Neural progenitor cell (in vitro differentiated cells): ENCODE measurements around the gene CLSTN2. TPM values are rescaled to one million over a fixed set of nuclear protein-coding genes. Genes with fewer than 3 reads are reported as not detected.

Source experiments
- DNase-seq: peaks from one replicate; pipeline ENCODE4 v3.0.0-alpha.2; 2016; ENCODE audit warnings: low spot score
- H2AFZ ChIP-seq: fragments of 200-600 bp; sonication (generic); replicated peaks from 2 replicates; pipeline ENCODE4 v1.6.1; 2016; ENCODE audit warnings: antibody characterized with exemption
- H3F3A ChIP-seq: fragments of 200-600 bp; sonication (generic); 2 replicates; pipeline ENCODE4 v1.6.1; 2016; ENCODE audit warnings: antibody characterized with exemption, low read depth
- H3K27ac ChIP-seq: fragments of 200-600 bp; sonication (generic); 2 replicates; pipeline ENCODE4 v1.5.1; 2016; ENCODE audit warnings: mild to moderate bottlenecking
- H3K27me3 ChIP-seq: fragments of 200-600 bp; sonication (generic); 2 replicates; pipeline ENCODE4 v1.6.1; 2016; ENCODE audit warnings: mild to moderate bottlenecking, moderate library complexity
- H3K36me3 ChIP-seq: fragments of 200-600 bp; sonication (generic); 2 replicates; pipeline ENCODE4 v1.5.1; 2016
- H3K4me1 ChIP-seq: fragments of 200-600 bp; sonication (generic); 2 replicates; pipeline ENCODE4 v1.6.1; 2016; ENCODE audit warnings: mixed run types
- H3K4me2 ChIP-seq: fragments of 200-600 bp; sonication (generic); 2 replicates; pipeline ENCODE4 v1.6.1; 2016
- H3K4me3 ChIP-seq: fragments of 200-600 bp; sonication (generic); 2 replicates; pipeline ENCODE4 v1.5.1; 2016
- H3K79me2 ChIP-seq: fragments of 200-600 bp; sonication (generic); 2 replicates; pipeline ENCODE4 v1.6.1; 2016; ENCODE audit warnings: low read depth
- H3K9ac ChIP-seq: fragments of 200-600 bp; sonication (generic); 2 replicates; pipeline ENCODE4 v1.6.1; 2016
- H3K9me3 ChIP-seq: fragments of 200-600 bp; sonication (generic); 2 replicates; pipeline ENCODE4 v1.5.1; 2016; ENCODE audit warnings: low read depth
- H4K20me1 ChIP-seq: fragments of 200-600 bp; sonication (generic); 2 replicates; pipeline ENCODE4 v1.6.1; 2016; ENCODE audit warnings: low read depth
- H3K27ac Mint-ChIP-seq: 3 replicates; pipeline ENCODE4 v1.8.0; 2021; ENCODE audit warnings: mixed read lengths
- H3K27me3 Mint-ChIP-seq: 2 replicates; pipeline ENCODE4 v1.8.0; 2022; ENCODE audit warnings: low read depth, mild to moderate bottlenecking, inconsistent platforms, moderate library complexity, mixed read lengths; ENCODE audit not compliant: insufficient read depth
- H3K36me3 Mint-ChIP-seq: 3 replicates; pipeline ENCODE4 v1.8.0; 2021; ENCODE audit warnings: mixed read lengths
- H3K4me1 Mint-ChIP-seq: 3 replicates; pipeline ENCODE4 v1.8.0; 2021; ENCODE audit warnings: mixed read lengths
- H3K4me3 Mint-ChIP-seq: 3 replicates; pipeline ENCODE4 v1.8.0; 2021; ENCODE audit warnings: mild to moderate bottlenecking, moderate library complexity, mixed read lengths
- H3K9me3 Mint-ChIP-seq: 3 replicates; pipeline ENCODE4 v1.8.0; 2020; ENCODE audit warnings: mixed read lengths
- EZH2 ChIP-seq: fragments of 200-600 bp; sonication (generic); IDR thresholded peaks from 2 replicates; pipeline ENCODE4 v1.6.1; 2017; ENCODE audit warnings: antibody characterized with exemption, mild to moderate bottlenecking, moderate library complexity
- EZH2phosphoT487 ChIP-seq: fragments of 200-600 bp; sonication (generic); IDR thresholded peaks from 2 replicates; pipeline ENCODE4 v1.6.1; 2017; ENCODE audit warnings: antibody characterized with exemption
- total RNA-seq: library from RNA; depleted of rRNA; stranded (reverse); fragments of >200 nt; gene quantifications from 2 replicates; pipeline ENCODE4 v1.2.3, GENCODE V29; 2015; ENCODE audit warnings: low replicate concordance
- TF ChIP-seq, protein P1 (sequence below): fragments of 200-600 bp; sonication (generic); IDR thresholded peaks from 2 replicates; pipeline ENCODE4 v1.5.1; 2017; ENCODE audit warnings: antibody characterized with exemption, mild to moderate bottlenecking

Gene CLSTN2
- total RNA-seq, 1 donor from 2014 or later = 0.22 TPM

- H3K27ac ChIP-seq = no peak overlapping the region
- TF ChIP-seq EZH2phosphoT487 = no peak
- TF ChIP-seq, protein P1, sequence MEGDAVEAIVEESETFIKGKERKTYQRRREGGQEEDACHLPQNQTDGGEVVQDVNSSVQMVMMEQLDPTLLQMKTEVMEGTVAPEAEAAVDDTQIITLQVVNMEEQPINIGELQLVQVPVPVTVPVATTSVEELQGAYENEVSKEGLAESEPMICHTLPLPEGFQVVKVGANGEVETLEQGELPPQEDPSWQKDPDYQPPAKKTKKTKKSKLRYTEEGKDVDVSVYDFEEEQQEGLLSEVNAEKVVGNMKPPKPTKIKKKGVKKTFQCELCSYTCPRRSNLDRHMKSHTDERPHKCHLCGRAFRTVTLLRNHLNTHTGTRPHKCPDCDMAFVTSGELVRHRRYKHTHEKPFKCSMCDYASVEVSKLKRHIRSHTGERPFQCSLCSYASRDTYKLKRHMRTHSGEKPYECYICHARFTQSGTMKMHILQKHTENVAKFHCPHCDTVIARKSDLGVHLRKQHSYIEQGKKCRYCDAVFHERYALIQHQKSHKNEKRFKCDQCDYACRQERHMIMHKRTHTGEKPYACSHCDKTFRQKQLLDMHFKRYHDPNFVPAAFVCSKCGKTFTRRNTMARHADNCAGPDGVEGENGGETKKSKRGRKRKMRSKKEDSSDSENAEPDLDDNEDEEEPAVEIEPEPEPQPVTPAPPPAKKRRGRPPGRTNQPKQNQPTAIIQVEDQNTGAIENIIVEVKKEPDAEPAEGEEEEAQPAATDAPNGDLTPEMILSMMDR = no peak
- TF ChIP-seq EZH2 = no peak
- no peak overlapping the region for H3K4me3 ChIP-seq
- H3K9me3 Mint-ChIP-seq = peaks cover 11% of the 10 kb centered on the region
- no peaks in the 10 kb centered on the region for H3K9me3 ChIP-seq
- no peak overlapping the region for H3K9ac ChIP-seq
- H3K27me3 Mint-ChIP-seq = peaks cover 4% of the 10 kb centered on the region
- DNase-seq = peak; percentile 57
- no peaks in the 10 kb centered on the region for H3K79me2 ChIP-seq
- H3K4me2 ChIP-seq = no peak overlapping the region
- H4K20me1 ChIP-seq = no peaks in the 10 kb centered on the region
- no peaks in the 10 kb centered on the region for H3K27me3 ChIP-seq
- peaks cover 6% of the 10 kb centered on the region for H3K4me1 Mint-ChIP-seq
- no peak overlapping the region for H3K4me3 Mint-ChIP-seq
- H3K36me3 Mint-ChIP-seq = no peaks in the 10 kb centered on the region
- no peak overlapping the region for H2AFZ ChIP-seq
- H3K27ac Mint-ChIP-seq = no peak overlapping the region
- H3F3A ChIP-seq = no peaks in the 10 kb centered on the region
- H3K4me1 ChIP-seq = no peaks in the 10 kb centered on the region
- H3K36me3 ChIP-seq = no peaks in the 10 kb centered on the region
Measured at GRCh38 chr3:140532793-140533330, 597.9 kb downstream of the CLSTN2 start.

GRCh38 chr3:140536926-140537726, 602.1 kb downstream of the CLSTN2 start:
- Mint-ChIP-seq H3K36me3 (no peaks in the 10 kb centered on the region), H3K4me3 (no peak overlapping the region), H3K27ac (no peak overlapping the region), H3K27me3 (peaks cover 4% of the 10 kb centered on the region), H3K9me3 (peaks cover 11% of the 10 kb centered on the region), H3K4me1 (peaks cover 6% of the 10 kb centered on the region)
- TF ChIP-seq EZH2 = no peak
- no peak for TF ChIP-seq EZH2phosphoT487
- TF ChIP-seq, protein P1 = no peak
- Histone ChIP-seq H3K9me3 (no peaks in the 10 kb centered on the region), H3K79me2 (no peaks in the 10 kb centered on the region), H3K4me3 (no peak overlapping the region), H3K27me3 (no peaks in the 10 kb centered on the region), H3K4me1 (no peaks in the 10 kb centered on the region), H2AFZ (no peak overlapping the region), H4K20me1 (no peaks in the 10 kb centered on the region), H3K4me2 (no peak overlapping the region), H3K27ac (no peak overlapping the region), H3F3A (no peaks in the 10 kb centered on the region), H3K36me3 (no peaks in the 10 kb centered on the region), H3K9ac (no peak overlapping the region)
- DNase-seq = no peak

- no peaks in the 10 kb centered on the region for H4K20me1 ChIP-seq
- no peak for DNase-seq
- Mint-ChIP-seq H3K4me1 (peaks cover 6% of the 10 kb centered on the region), H3K27ac (no peak overlapping the region), H3K27me3 (peaks cover 4% of the 10 kb centered on the region), H3K9me3 (peaks cover 11% of the 10 kb centered on the region), H3K4me3 (no peak overlapping the region), H3K36me3 (no peaks in the 10 kb centered on the region)
- H3K4me1 ChIP-seq = no peaks in the 10 kb centered on the region
- TF ChIP-seq, protein P1 = no peak
- TF ChIP-seq EZH2 = no peak
- TF ChIP-seq EZH2phosphoT487 = no peak
- H3K4me3 ChIP-seq = no peak overlapping the region
- H2AFZ ChIP-seq = no peak overlapping the region
- no peak overlapping the region for H3K4me2 ChIP-seq
- H3K79me2 ChIP-seq = no peaks in the 10 kb centered on the region
- H3K27ac ChIP-seq = no peak overlapping the region
- no peaks in the 10 kb centered on the region for H3K27me3 ChIP-seq
- no peaks in the 10 kb centered on the region for H3K9me3 ChIP-seq
- H3K9ac ChIP-seq = no peak overlapping the region
- H3F3A ChIP-seq = no peaks in the 10 kb centered on the region
- no peaks in the 10 kb centered on the region for H3K36me3 ChIP-seq
Measured at GRCh38 chr3:140537727-140538082, 602.7 kb downstream of the CLSTN2 start.
